Measurements from ENCODE around the gene SLC22A3.

- no peak for TF ChIP-seq FOXK2 (IDR thresholded peaks at IDR 0.05)
- TF ChIP-seq LEF1 (IDR thresholded peaks at IDR 0.05; ENCODE audit: borderline replicate concordance): no peak
- TF ChIP-seq TARDBP (IDR thresholded peaks at IDR 0.05): no peak
Measured at GRCh38 chr6:160363016-160363996, 15.1 kb downstream of the SLC22A3 start.
